HG02943 (cell line): ENCODE results near the gene GADD45A.
"Not testable (repeated sequence)": the region's sequence is repeated elsewhere in the genome, so short reads cannot be mapped to it uniquely, and the experiment has no call there.

Experiments used
- ATAC-seq: cut with Tn5 transposase; IDR thresholded peaks from one replicate; pipeline ENCODE4 v1.9.1; 2021; ENCODE audit warnings: mild to moderate bottlenecking, low read depth, moderate library complexity; ENCODE audit not compliant: unreplicated experiment

The GADD45A gene, protein sequence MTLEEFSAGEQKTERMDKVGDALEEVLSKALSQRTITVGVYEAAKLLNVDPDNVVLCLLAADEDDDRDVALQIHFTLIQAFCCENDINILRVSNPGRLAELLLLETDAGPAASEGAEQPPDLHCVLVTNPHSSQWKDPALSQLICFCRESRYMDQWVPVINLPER

DNA sequence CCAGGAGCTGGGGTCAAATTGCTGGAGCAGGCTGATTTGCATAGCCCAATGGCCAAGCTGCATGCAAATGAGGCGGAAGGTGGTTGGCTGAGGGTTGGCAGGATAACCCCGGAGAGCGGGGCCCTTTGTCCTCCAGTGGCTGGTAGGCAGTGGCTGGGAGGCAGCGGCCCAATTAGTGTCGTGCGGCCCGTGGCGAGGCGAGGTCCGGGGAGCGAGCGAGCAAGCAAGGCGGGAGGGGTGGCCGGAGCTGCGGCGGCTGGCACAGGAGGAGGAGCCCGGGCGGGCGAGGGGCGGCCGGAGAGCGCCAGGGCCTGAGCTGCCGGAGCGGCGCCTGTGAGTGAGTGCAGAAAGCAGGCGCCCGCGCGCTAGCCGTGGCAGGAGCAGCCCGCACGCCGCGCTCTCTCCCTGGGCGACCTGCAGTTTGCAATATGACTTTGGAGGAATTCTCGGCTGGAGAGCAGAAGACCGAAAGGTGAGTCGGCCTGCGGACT is at the start of gene GADD45A:
Gene GADD45A, plus strand, starts transcription at position 135 of the 491 bp plus-strand sequence. Its CDS starts 294 bp downstream, at position 429.
- ATAC-seq, result peak; percentile 81

DNA sequence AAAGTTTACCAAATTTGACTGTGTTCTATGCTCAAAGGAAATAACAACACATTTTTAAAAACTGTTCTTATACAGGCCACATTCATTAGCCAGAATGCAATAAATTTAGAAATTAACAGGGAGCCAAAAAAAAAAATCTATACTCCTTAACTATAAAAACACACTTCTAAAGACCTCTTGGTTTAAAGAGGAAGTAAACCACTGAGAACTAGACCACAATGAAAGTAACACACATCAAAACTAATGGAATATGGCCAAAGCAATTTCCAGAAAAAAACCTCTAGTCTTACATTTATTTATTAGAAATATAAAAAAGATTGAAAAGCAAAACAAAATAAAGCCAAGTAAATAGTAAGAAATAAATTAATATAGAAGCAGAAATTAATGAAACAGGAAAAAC is 48.9 kb upstream of the GADD45A start:
- ATAC-seq, result no peak

DNA sequence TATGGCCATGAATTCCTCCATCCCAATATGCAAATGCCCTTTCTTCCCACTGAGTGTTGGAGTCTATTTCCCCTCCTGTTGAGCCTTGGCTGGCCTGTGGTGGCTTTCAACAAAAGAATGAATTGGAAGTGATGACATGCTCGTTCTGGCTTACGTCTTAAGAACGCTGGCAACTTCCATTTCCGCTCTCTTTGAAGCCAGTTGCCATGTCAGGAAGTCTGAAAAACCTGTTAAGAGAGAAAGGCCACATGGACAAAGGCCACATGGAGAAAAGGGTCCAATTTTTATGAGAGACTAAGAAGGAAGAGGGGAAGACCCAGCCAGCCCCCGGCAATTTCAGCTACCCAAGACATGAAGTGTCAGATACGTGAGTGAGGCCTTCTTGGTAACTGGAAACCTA is 45.6 kb upstream of the GADD45A start:
- no peak for ATAC-seq

DNA sequence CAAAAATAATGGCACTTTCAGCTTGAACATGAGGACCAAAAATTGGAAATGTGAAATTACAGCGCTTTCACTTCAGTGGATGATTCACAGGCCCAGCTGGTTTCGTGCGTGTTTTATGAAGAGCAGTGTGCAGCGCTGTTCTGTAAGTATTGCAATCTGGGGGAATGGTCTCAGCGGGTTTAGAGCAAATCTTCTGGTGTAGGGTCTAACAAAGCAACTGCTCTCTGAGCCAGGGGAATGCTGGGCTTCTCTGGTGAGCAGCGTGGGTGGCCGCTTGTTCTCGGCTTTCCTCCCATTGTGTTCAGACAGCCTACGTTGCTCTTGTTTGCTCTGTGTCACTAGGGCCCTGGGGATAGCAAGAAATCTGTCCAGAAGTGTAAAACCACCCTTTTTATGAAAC is 42.4 kb upstream of the GADD45A start:
- ATAC-seq, result no peak

DNA sequence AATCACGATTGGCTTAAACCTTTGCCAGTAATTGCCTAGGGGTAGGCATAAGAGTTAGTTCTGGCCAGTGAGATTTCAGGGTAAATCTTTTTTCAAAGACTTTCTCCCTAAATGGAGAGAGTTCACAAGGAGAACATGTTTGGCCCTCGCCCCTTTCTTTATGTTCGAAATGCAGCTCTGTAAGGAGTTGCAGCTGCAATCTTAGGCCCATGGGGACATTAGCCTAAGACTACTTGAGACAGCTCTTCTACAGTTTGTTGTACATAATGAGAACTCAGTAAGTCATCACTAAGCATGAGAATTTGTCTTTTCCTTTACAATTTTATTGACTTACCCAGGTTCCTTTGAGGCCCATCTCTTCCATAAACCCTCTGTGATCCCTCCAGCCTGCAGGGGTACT is 40.4 kb upstream of the GADD45A start:
- ATAC-seq, result no peak

DNA sequence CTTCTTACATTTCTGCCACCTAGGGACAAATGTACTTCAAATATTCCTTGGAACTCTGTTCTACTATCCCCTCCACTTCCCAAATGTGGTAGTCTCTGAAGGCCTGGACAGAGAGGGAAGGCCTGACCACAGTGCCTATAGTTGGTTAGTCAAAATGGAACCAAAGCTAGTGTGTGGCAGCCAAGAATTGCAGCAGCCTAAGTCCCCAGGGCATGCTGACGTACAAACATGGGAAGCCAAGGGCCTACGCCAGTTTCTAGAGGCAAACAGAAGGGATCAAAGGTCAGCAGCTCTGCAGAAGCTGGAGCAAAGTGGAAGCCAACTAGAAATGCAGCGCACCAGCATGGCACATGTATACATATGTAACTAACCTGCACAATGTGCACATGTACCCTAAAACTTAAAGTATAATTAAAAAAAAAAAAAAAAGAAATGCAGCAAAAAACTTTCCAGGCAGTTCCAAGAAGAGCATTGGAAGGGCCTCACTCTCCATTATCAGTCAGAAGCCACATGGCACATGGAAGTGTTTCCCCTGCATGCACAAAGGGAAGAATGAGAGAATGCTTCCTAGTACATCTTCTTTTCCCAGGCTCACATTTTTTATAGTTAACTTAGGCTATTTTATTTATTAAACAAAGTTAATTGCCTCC is 39.4 kb upstream of the GADD45A start:
- ATAC-seq, result no peak

DNA sequence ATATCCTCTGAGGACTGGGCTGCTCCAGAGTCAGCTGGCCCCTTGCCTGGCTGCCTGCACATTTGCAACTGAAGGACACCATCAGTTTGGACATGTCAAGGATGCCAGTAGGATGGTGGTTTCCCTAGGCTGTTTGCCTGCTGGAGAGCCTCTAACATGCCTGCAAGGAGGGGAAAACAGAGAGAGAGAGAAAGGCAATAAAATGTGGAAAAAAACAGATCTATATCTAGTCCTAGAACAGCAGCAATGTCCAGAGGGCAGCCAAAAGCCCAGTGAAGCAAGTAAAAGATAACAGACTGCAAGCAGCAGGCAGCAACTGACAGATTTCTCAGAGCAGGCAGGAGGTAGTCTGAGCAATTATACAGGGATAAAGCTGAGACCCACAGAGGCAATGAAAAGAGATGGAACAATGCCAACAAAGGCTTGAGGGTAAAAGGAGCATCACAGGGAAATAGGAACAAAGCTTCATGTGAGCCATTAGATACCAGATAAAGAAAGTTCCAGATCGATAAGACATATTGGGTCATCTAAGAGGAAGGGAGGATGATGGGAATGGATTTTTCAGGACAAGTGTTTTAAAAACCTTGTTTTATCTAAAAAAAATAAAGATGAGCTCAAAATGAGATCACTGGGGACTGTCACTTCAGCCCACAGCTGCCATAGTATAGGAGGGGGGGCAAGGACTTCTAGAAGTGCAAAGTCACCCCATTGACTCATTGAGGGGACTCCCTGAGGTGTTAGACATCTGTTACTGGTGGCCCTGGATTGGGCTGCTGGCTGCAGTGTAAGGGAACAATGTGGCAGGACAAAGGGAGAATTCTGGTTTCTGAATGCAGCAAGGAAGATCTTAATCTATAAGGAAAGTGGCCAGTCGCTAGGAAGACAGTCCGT is 38.6 kb upstream of the GADD45A start:
- no peak for ATAC-seq

DNA sequence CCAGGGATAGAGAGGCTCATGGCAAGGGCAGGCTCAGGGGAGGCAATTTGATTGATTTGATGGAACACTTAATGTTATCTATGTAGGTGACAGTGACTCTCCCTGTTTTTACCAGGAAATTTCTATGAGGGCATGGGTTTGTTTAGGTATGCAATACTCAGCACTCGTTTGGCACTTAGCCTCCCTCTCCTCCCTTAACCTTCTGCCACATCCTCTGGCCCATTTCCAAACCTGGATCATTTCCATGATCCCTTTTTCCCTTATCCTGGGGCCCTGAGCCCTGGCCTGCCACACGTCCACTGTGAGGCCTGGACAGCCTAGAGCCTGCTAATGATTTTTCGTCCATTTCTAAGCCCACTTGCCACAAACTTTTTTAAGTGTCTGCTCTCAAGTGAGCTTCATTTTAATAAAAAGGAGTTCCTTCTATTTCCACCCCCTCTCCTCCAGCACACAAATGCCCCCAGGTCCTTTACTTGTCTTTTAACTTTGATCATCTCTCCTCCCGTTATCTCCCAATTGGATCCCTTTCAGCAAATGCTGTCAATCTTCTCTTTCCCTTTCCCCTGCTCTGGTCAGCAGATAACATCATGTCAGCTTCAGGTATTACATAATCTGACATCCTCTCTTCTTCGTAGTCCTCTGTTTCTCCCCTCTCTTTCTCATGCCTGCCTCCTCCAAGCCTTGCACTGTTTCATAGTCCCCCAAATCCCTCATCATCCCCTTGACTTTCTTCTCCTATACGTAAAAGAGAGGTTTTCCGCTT is 37.8 kb upstream of the GADD45A start:
- ATAC-seq, result no peak

DNA sequence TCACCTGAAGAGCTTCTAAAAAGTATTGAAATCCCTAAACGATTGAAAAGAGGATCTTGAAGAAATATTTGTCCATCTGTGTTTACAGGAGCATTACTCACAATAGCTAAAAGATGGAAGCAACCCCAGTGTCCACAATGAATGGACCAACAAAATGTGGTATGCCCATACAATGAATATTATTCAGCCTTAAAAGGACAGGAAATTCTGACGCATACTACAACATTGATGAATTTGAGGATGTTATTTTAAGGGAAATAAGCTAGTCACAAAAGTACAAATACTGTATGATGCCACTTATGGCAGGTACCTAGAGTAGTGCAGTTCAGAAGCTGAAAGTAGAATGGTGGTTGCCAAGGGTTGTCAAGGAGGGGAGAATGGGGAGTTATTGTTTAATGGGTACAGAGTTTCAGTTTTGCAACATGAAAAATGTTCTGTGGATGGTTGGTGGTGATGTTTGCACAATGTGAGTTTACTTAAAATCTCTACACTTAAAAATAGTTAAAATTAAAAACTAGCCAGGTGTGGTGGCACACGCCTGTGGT is 37.1 kb upstream of the GADD45A start:
- ATAC-seq, result no peak

DNA sequence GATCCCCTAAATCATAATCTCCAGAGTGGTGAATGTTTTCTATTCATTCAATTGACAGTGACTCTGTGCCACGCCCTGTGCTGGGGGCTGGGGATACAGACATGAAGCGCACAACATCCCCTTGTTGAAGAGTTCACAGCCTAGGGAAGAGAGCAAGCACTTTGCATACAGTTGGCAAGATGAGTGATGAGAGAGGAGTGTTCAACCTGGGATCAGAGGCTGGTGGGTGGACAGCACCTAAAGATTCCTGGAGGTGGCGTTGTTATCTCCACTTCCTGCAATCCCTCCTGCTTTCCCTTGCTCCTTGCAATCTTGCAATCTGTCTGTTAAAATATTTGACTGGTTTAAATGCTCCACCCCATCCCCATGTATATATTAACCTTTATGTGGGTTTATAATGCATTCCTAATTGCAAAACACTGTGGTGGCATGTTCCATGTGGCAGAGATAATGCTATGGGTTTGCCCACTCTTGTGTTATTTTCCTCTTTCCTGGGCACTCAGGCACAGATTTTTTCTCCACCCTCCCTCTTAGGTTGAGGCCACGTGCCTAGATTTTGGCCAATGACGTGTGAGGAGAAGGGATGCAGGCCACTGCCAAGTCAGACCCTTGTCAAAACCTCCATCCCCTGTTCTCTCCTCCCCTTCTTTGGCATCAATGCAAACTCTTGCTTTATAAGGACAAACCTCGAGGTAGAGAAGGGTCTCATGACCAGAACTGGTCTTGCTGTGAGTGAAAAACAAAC is 36.2 kb upstream of the GADD45A start:
- ATAC-seq, result no peak

DNA sequence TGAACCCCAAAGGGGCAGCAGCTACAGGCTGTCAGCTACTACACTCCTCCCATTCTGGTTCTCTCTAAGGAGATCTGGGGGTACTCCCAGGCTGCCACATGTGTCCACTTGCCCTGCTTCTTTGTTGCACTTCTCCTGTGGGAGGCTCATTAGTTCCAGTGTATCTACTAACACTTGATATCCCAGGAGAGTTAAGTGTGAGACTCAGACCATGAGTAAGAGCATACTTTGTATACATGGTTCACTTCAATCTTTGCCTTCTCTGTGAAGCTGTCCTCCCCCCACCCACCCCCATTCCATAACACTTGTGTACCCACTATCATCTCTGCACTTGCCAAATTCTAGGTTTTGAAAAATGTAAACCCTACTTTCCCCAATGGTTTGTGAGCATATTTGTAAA is 34.9 kb upstream of the GADD45A start:
- no peak for ATAC-seq

DNA sequence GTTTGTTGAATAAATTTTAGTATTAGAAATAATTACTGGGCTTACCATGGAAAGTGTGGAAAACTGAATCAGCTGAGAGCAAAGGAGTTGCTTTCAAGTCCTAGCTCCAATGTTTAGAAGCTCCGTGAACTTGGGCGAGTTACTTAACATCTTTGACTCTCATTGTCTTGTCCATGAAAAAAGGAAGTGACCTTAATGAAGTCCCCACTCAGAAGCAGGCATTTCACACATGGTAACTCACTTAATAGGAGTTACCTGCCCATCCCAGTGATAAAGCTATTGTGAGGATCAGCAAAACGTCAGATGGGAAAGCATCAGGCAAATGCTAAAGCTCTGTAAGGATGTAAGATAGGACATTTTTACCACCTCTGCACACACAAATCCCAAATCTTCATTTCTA is 34.0 kb upstream of the GADD45A start:
- ATAC-seq, result no peak

DNA sequence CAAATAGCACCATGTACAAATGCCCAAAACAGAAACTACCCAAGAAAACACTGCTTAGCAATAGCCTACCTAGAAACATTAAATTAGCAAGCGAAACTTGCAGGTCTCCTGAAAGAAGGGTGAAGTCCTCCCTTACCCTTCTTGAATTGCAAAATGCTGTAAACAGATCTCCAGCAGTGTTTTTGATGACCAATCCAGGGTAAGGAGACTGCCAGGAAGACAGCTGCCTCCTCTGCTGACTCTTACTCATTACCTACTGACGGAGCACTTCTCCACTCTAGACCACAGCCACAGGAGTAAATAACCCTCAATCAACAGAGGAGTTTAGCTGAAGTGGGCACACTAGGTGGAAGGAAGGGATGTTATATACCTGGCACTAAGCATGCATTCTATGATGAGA is 32.2 kb upstream of the GADD45A start:
- no peak for ATAC-seq

DNA sequence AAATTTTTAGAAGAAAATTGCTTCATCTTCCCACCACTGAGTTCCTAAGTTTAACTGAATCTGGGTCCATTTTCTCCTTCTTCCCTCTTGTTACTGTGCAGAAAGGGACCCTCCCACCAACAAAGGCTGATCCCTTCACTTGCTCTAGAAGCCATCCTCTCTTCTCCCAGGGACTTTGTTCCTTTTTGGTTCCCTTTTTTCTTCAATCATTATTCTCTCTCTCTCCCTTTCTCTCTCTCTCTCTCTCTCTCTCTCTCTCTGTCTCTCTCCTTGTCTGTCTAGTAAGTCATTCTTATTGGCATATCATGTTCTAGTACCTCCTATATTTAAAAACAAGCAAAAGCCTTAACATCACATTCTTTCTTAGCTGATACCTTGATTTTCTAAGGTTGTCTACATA is 31.7 kb upstream of the GADD45A start:
- ATAC-seq, result no peak

DNA sequence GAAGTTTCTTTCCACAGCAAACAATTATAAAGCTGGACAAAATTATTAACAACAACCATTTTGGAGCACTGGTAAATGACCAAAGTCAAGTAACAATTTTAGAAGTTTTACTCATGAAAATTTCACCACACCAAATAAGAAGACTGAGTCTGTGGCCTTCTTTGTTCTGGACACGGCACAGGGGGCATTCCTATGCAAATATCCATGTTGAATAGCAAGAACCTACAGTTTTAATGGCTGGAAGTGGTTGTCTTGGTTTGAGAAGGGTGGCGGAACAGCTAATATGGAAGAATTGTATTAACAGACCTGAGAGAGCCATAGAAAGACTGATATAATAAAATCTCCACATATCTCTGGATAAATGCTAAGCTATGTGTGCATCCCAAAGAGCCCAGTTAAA is 29.4 kb upstream of the GADD45A start:
- no peak for ATAC-seq

DNA sequence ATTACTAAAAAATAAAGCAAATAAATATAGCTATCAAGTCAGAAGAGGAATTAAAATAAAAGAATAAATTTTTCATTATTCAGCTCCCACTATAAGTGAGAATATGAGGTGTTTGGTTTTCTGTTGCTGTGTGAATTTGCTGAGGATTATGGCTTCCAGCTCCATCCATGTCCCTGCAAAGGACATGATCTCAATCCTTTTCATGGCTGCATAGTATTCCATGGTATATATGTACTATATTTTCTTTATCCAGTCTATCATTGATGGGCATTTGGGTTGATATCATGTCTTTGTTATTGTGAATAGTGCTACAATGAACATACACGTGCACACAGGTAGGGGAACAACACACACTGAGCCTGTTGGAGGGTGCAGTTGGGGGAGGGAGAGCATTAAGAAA is 27.8 kb upstream of the GADD45A start:
- ATAC-seq, result not testable (repeated sequence)

DNA sequence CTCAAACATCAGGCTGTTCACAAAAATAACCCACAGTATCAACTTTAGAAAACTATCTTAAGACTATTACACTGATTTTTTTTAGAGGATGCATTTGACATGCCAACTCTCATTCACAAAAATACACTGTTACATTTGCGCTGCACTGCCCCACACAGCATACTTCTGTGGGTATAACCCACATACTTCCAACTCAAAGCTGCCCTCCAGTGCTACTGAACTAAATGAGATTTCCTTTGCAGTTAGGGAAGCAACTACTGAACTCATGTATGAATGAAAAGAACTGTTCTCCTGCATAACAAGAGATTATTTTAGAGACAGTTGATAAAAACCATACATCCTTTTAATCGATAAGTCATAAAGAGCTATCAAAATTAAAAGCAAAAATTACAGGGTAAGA is 25.8 kb upstream of the GADD45A start:
- ATAC-seq, result no peak

DNA sequence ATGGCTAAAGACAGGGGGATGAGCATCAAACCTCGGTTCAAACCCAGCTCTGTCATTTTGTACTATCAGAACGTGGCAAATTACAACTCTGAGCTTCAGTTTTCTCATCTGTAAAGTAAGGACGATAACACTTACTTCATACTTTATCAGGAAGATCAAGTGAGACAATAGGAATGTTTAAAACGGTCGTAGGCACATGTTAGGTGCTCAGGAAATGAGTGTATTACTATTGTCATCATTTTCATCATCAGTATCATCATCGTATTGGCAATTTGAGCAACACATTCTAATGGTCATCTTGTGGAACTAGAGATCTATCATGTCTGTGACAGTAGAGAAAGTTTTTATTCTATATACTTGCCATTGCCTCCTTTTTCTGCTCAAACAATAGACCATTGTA is 22.1 kb upstream of the GADD45A start:
- ATAC-seq, result no peak

DNA sequence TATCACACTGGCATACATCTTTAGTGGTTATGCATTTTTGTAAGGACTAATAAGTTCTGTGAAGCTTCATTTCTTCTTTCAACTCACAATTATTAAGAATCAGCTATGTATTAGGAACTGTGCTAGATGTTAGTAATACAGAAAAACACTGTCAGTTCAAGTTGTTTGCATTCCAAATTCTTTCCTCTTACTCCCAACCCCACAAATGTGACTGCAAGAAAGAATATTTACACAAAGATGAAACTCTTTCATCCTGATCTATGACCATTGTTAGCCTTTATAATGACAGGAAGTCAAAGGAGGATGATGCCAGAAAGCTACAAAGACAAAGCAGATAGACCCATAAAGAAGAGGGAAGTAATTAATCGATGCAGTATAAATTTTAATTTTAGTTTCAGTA is 21.0 kb upstream of the GADD45A start:
- no peak for ATAC-seq

DNA sequence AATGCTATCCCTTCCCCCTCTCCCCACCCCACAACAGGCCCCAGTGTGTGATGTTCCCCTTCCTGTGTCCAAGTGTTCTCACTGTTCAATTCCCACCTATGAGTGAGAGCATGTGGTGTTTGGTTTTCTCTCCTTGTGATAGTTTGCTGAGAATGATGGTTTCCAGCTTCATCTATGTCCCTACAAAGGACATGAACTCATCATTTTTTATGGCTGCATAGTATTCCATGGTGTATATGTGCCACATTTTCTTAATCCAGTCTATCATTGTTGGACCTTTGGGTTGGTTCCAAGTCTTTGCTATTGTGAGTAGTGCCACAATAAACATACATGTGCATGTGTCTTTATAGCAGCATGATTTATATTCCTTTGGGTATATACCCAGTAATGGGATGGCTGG is 19.7 kb upstream of the GADD45A start:
- not testable (repeated sequence) for ATAC-seq
